T-helper 1 cell treated with Interleukin-12 subunit alpha and Interleukin-12 subunit beta and Interleukin-4 antibody, amounts not matched to agents 30 ng/mL and 1 ng/mL, for 36 hours (primary cell): ENCODE data around the gene FGF14. TPM values are rescaled to one million over a fixed set of nuclear protein-coding genes. Genes with fewer than 3 reads are reported as not detected.

Experiments used
- intact Hi-C: fragments of 100-400 bp; cut with micrococcal nuclease; formaldehyde crosslinking; loops from one replicate; pipeline ENCODE4 v1.15.1; 2024
- total RNA-seq: library from RNA; stranded (reverse); gene quantifications from 2 replicates; pipeline ENCODE4 v1.2.3, GENCODE V29; 2022

Gene FGF14
- total RNA-seq, 1 donor from 2014 or later = not detected

- intact Hi-C loops = no loop called here
Observed at GRCh38 chr13:102260256-102260655, 141.6 kb downstream of the FGF14 start.

GRCh38 chr13:102255409-102255808, 146.4 kb downstream of the FGF14 start:
- intact Hi-C loops = no loop called here

- intact Hi-C loops = no loop called here
Observed at GRCh38 chr13:102251817-102252216, 150.0 kb downstream of the FGF14 start.

- intact Hi-C loops = no loop called here
Observed at GRCh38 chr13:102250448-102250847, 151.4 kb downstream of the FGF14 start.

- intact Hi-C loops = no loop called here
Observed at GRCh38 chr13:102244607-102245227, 157.1 kb downstream of the FGF14 start.

- intact Hi-C loops = no loop called here
Observed at GRCh38 chr13:102240110-102240509, 161.7 kb downstream of the FGF14 start.

GRCh38 chr13:102237230-102237629, 164.6 kb downstream of the FGF14 start:
- intact Hi-C loops = no loop called here

GRCh38 chr13:102236830-102237229, 165.0 kb downstream of the FGF14 start:
- intact Hi-C loops = no loop called here

GRCh38 chr13:102236341-102236740, 165.5 kb downstream of the FGF14 start:
- intact Hi-C loops = no loop called here

- intact Hi-C loops = no loop called here
Observed at GRCh38 chr13:102235689-102236088, 166.2 kb downstream of the FGF14 start.

GRCh38 chr13:102234618-102235017, 167.2 kb downstream of the FGF14 start:
- intact Hi-C loops = no loop called here

GRCh38 chr13:102233566-102234208, 168.2 kb downstream of the FGF14 start:
- intact Hi-C loops = no loop called here

- intact Hi-C loops = no loop called here
Observed at GRCh38 chr13:102231479-102231878, 170.4 kb downstream of the FGF14 start.

GRCh38 chr13:102227741-102228140, 174.1 kb downstream of the FGF14 start:
- intact Hi-C loops = no loop called here

- intact Hi-C loops = no loop called here
Observed at GRCh38 chr13:102226591-102226990, 175.3 kb downstream of the FGF14 start.

- intact Hi-C loops = no loop called here
Observed at GRCh38 chr13:102225892-102226291, 176.0 kb downstream of the FGF14 start.

- intact Hi-C loops = no loop called here
Observed at GRCh38 chr13:102220681-102221228, 181.1 kb downstream of the FGF14 start.

GRCh38 chr13:102214956-102215355, 186.9 kb downstream of the FGF14 start:
- intact Hi-C loops = no loop called here

- intact Hi-C loops = no loop called here
Observed at GRCh38 chr13:102212729-102213128, 189.1 kb downstream of the FGF14 start.

- intact Hi-C loops = no loop called here
Observed at GRCh38 chr13:102208347-102208746, 193.5 kb downstream of the FGF14 start.

GRCh38 chr13:102207680-102208342, 194.0 kb downstream of the FGF14 start:
- intact Hi-C loops = no loop called here

GRCh38 chr13:102203718-102204117, 198.1 kb downstream of the FGF14 start:
- intact Hi-C loops = no loop called here
